Lung microvascular endothelial cell (primary cell): ENCODE measurements around the gene EPC2. TPM values are rescaled to one million over a fixed set of nuclear protein-coding genes. Genes with fewer than 3 reads are reported as not detected.

Source experiments
- DNase-seq, 2 donors: peaks; one replicate each; pipeline versions ENCODE4 v3.0.0 to v3.0.0-alpha.2; 2010; ENCODE audit warnings: low read depth in 2 of 2
- total RNA-seq: library from RNA; depleted of rRNA; stranded (reverse); fragments of >200 nt; gene quantifications from 2 replicates; pipeline ENCODE4 v1.2.1, GENCODE V29; 2014

EPC2 gene
- total RNA-seq, 1 donor from 2014 or later, result 19.0 TPM

GRCh38 chr2:148802448-148803220 lies 158.1 kb downstream of the EPC2 start:
- DNase-seq, result peak in 1 of 2 donors; percentile 53

GRCh38 chr2:148810081-148810480 lies 165.5 kb downstream of the EPC2 start:
- DNase-seq, result no peak

GRCh38 chr2:148812306-148812705 lies 167.8 kb downstream of the EPC2 start:
- DNase-seq, result peak in 1 of 2 donors; percentile 78

- no peak for DNase-seq
Observed at GRCh38 chr2:148813603-148814065, 169.1 kb downstream of the EPC2 start.

- peak in 1 of 2 donors; percentile 28 for DNase-seq
Observed at GRCh38 chr2:148814143-148814859, 169.8 kb downstream of the EPC2 start.

- DNase-seq, result no peak
Observed at GRCh38 chr2:148814860-148815419, 170.4 kb downstream of the EPC2 start.

GRCh38 chr2:148816176-148816575 lies 171.6 kb downstream of the EPC2 start:
- DNase-seq, result no peak

- DNase-seq, result no peak
Observed at GRCh38 chr2:148817210-148817708, 172.7 kb downstream of the EPC2 start.

GRCh38 chr2:148819019-148819585 lies 174.6 kb downstream of the EPC2 start:
- DNase-seq, result no peak

GRCh38 chr2:148824190-148824589 lies 179.6 kb downstream of the EPC2 start:
- no peak for DNase-seq

- DNase-seq, result no peak
Observed at GRCh38 chr2:148826791-148827190, 182.2 kb downstream of the EPC2 start.

- DNase-seq, result peak in 1 of 2 donors; percentile 52
Observed at GRCh38 chr2:148828941-148829340, 184.4 kb downstream of the EPC2 start.

- DNase-seq, result no peak
Observed at GRCh38 chr2:148829618-148830017, 185.1 kb downstream of the EPC2 start.

GRCh38 chr2:148832637-148833036 lies 188.1 kb downstream of the EPC2 start:
- no peak for DNase-seq

Other genes starting within 250 kb of the EPC2 start
- gene KIF5C, start 230.5 kb downstream of the EPC2 start, total RNA-seq, result under 0.01 TPM in 2 replicates